NB4 (cell line): ENCODE results near the gene MED17.
"Not testable (repeated sequence)": the region's sequence is repeated elsewhere in the genome, so short reads cannot be mapped to it uniquely, and the experiment has no call there.

Source experiments
- DNase-seq: peaks from one replicate; pipeline ENCODE4 v3.0.0; 2010; ENCODE audit warnings: low read depth
- H3K4me3 ChIP-seq: one replicate; pipeline ENCODE4 v1.5.1; 2011; ENCODE audit warnings: mild to moderate bottlenecking, low read depth, low read length, moderate library complexity
- CTCF ChIP-seq: IDR thresholded peaks from one replicate; pipeline ENCODE4 v1.5.1; 2012; ENCODE audit warnings: low read depth, low read length
- MAX ChIP-seq: IDR thresholded peaks from 2 replicates; pipeline ENCODE4 v1.6.1; 2011; ENCODE audit warnings: low read depth, low read length
- MYC ChIP-seq: IDR thresholded peaks from 2 replicates; pipeline ENCODE4 v1.6.1; 2011; ENCODE audit warnings: low read depth, low read length
- POLR2A ChIP-seq: IDR thresholded peaks from 2 replicates; pipeline ENCODE4 v1.6.1; 2011; ENCODE audit warnings: mild to moderate bottlenecking; ENCODE audit not compliant: insufficient read length; ENCODE audit errors: extremely low read depth

Gene MED17

GRCh38 chr11:93756748-93757147 is 27.3 kb upstream of the MED17 start:
- TF ChIP-seq MYC (no peak), CTCF (no peak), POLR2A (no peak), MAX (no peak)
- H3K4me3 ChIP-seq, result no peak overlapping the region
- no peak for DNase-seq

GRCh38 chr11:93757301-93757700 is 26.8 kb upstream of the MED17 start:
- no peak for DNase-seq
- H3K4me3 ChIP-seq, result no peak overlapping the region
- TF ChIP-seq MAX (no peak), CTCF (no peak), MYC (no peak), POLR2A (no peak)

- DNase-seq, result no peak
- no peak for TF ChIP-seq CTCF
- no peak for TF ChIP-seq MAX
- no peak for TF ChIP-seq POLR2A
- TF ChIP-seq MYC, result no peak
- H3K4me3 ChIP-seq, result no peak overlapping the region
These were observed 25.9 kb upstream of the MED17 start for GRCh38 chr11:93757924-93758865.

DNA sequence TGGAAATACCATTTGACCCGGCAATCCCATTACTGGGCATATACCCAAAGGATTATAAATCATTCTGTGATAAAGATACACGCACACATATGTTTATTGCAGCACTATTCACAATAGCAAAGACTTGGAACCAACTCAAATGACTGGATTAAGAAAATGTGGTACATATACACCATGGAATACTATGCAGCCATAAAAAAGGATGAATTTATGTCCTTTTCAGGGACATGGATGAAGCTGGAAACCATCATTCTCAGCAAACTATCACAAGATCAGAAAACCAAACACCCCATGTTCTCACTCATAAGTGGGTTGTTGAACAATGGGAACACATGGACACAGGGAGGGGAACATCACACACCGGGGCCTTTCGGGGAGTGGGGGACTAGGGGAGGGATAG is 25.0 kb upstream of the MED17 start:
- H3K4me3 ChIP-seq, DNase-seq: not testable (repeated sequence)

DNA sequence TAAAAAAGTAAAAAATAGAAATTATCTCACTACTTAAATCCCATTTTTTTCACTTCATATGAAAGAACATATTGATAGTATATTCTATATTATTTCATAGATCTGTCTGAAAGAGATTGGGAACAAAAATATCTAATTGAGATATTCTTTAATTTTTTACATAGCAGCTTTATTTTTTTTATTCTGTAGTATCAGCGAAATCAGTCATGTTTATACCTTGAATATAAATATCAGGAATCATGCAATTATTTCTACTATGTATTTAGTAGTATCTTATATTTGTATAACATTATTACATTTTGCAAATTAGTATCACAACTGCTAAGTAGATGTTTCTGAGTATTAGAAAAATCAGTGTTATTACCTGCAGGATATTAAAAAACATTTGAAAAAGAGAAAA is 22.2 kb upstream of the MED17 start:
- DNase-seq, result no peak
- H3K4me3 ChIP-seq, result no peak overlapping the region
- TF ChIP-seq POLR2A, result no peak
- TF ChIP-seq CTCF, result no peak
- no peak for TF ChIP-seq MAX
- TF ChIP-seq MYC, result no peak

- DNase-seq, result no peak
- TF ChIP-seq MAX (no peak), POLR2A (no peak), MYC (no peak), CTCF (no peak)
- no peak overlapping the region for H3K4me3 ChIP-seq
These were observed 18.5 kb upstream of the MED17 start for GRCh38 chr11:93765551-93765950.
